Cardiac muscle cell (in vitro differentiated cells and primary cell): Measurements from ENCODE around the gene FKBP8. TPM values are rescaled to one million over a fixed set of nuclear protein-coding genes. Genes with fewer than 3 reads are reported as not detected.

Source experiments
- DNase-seq, 2 donors: peaks; one replicate each; pipeline versions ENCODE4 v3.0.0 to v3.0.0-alpha.2; 2010 to 2017; ENCODE audit warnings: low read depth in 1 of 2, low spot score in 1 of 2
- H3K27ac ChIP-seq: fragments of 200-600 bp; sonication (generic); 2 replicates; pipeline ENCODE4 v1.5.1; 2016
- H3K27me3 ChIP-seq: fragments of 200-600 bp; sonication (generic); 2 replicates; pipeline ENCODE4 v1.6.0; 2016; ENCODE audit warnings: control low read depth
- H3K36me3 ChIP-seq: fragments of 200-600 bp; sonication (generic); 2 replicates; pipeline ENCODE4 v1.5.1; 2016; ENCODE audit warnings: control low read depth
- H3K4me1 ChIP-seq: fragments of 200-600 bp; sonication (generic); 2 replicates; pipeline ENCODE4 v1.8.1; 2017; ENCODE audit warnings: low read depth, mild to moderate bottlenecking, mixed run types
- H3K4me3 ChIP-seq: fragments of 200-600 bp; sonication (generic); 2 replicates; pipeline ENCODE4 v1.5.1; 2016; ENCODE audit warnings: mild to moderate bottlenecking
- H3K9me3 ChIP-seq: fragments of 200-600 bp; sonication (generic); 2 replicates; pipeline ENCODE4 v1.5.1; 2017; ENCODE audit warnings: low read depth, mild to moderate bottlenecking, control low read depth
- polyA plus RNA-seq: library from polyadenylated mRNA; unstranded; fragments of >200 nt; fragmentation: Nextera tagmentation; extraction: Ambion mirVana; gene quantifications from 2 replicates; pipeline ENCODE4 v1.2.1, GENCODE V29; 2016
- total RNA-seq: library from RNA; depleted of rRNA; stranded (reverse); fragments of >200 nt; gene quantifications from 2 replicates; pipeline ENCODE4 v1.2.3, GENCODE V29; 2016
- TF ChIP-seq, protein P1 (sequence below): IDR thresholded peaks from 2 replicates; pipeline ENCODE4 v1.5.1; 2012; ENCODE audit warnings: low read depth, mild to moderate bottlenecking, low read length

The FKBP8 gene
- total and polyA plus RNA-seq, 2 experiments from 2014 or later: 398 to 568 TPM

GRCh38 chr19:18577365-18577914 lies 34.1 kb upstream of the FKBP8 start:
- no peak for DNase-seq
- Histone ChIP-seq H3K9me3 (no peaks in the 10 kb centered on the region), H3K4me1 (peaks cover 7% of the 10 kb centered on the region), H3K36me3 (peaks cover 25% of the 10 kb centered on the region), H3K4me3 (no peak overlapping the region), H3K27ac (peak overlapping the region; percentile 34), H3K27me3 (no peaks in the 10 kb centered on the region)
- TF ChIP-seq, protein P1, sequence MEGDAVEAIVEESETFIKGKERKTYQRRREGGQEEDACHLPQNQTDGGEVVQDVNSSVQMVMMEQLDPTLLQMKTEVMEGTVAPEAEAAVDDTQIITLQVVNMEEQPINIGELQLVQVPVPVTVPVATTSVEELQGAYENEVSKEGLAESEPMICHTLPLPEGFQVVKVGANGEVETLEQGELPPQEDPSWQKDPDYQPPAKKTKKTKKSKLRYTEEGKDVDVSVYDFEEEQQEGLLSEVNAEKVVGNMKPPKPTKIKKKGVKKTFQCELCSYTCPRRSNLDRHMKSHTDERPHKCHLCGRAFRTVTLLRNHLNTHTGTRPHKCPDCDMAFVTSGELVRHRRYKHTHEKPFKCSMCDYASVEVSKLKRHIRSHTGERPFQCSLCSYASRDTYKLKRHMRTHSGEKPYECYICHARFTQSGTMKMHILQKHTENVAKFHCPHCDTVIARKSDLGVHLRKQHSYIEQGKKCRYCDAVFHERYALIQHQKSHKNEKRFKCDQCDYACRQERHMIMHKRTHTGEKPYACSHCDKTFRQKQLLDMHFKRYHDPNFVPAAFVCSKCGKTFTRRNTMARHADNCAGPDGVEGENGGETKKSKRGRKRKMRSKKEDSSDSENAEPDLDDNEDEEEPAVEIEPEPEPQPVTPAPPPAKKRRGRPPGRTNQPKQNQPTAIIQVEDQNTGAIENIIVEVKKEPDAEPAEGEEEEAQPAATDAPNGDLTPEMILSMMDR: no peak

- Histone ChIP-seq H3K9me3 (no peaks in the 10 kb centered on the region), H3K36me3 (peaks cover 25% of the 10 kb centered on the region), H3K4me3 (no peak overlapping the region), H3K27ac (no peak overlapping the region), H3K4me1 (peaks cover 8% of the 10 kb centered on the region), H3K27me3 (no peaks in the 10 kb centered on the region)
- no peak for DNase-seq
- TF ChIP-seq, protein P1: no peak
Measured at GRCh38 chr19:18576383-18576782, 33.0 kb upstream of the FKBP8 start.

GRCh38 chr19:18574691-18575291 lies 31.4 kb upstream of the FKBP8 start:
- DNase-seq: no peak
- Histone ChIP-seq H3K36me3 (peaks cover 25% of the 10 kb centered on the region), H3K4me3 (no peak overlapping the region), H3K4me1 (peaks cover 8% of the 10 kb centered on the region), H3K9me3 (no peaks in the 10 kb centered on the region), H3K27me3 (no peaks in the 10 kb centered on the region), H3K27ac (no peak overlapping the region)
- TF ChIP-seq, protein P1: no peak

GRCh38 chr19:18571564-18572344 lies 28.4 kb upstream of the FKBP8 start, which contains the start of gene UBA52:
Gene UBA52, plus strand, starts transcription at chr19:18571857. Its CDS starts 1,444 bp downstream, at chr19:18573301.
- H3K9me3 ChIP-seq: no peaks in the 10 kb centered on the region
- H3K4me1 ChIP-seq: peaks cover 8% of the 10 kb centered on the region
- DNase-seq: peak; percentile 99
- H3K36me3 ChIP-seq: peaks cover 42% of the 10 kb centered on the region
- H3K27ac ChIP-seq: peak within 1 kb of the TSS; percentile 83
- H3K4me3 ChIP-seq: peak within 1 kb of the TSS; percentile 72
- TF ChIP-seq, protein P1: no peak
- H3K27me3 ChIP-seq: no peaks in the 10 kb centered on the region

DNA sequence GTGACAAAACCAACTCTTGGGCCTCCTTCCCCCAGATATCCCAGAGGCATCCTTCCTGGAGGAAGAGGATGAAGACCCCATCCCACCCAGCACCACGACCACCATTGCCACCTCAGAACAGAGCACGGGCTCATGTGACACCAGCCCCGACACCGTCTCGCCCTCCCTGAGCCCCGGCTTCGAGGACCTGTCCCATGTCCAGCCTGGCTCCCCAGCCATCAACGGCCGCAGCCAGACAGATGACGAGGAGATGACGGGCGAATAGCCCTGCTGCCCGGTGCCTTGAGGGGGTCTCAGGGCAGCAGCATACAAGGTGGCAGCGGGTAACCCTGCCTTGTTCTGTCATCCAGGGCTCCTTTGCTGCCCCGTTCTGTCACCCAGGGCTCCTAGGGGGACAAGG lies 25.0 kb upstream of the FKBP8 start:
- no peaks in the 10 kb centered on the region for H3K9me3 ChIP-seq
- peaks cover 25% of the 10 kb centered on the region for H3K36me3 ChIP-seq
- peaks cover 8% of the 10 kb centered on the region for H3K4me1 ChIP-seq
- H3K4me3 ChIP-seq: no peak overlapping the region
- DNase-seq: no peak
- H3K27ac ChIP-seq: no peak overlapping the region
- TF ChIP-seq, protein P1: no peak
- H3K27me3 ChIP-seq: no peaks in the 10 kb centered on the region
